K562 (cell line): ENCODE measurements around the gene ARMH3. TPM values are rescaled to one million over a fixed set of nuclear protein-coding genes. Genes with fewer than 3 reads are reported as not detected.

ENCODE experiments used
- CREB5 ChIP-seq: fragments of 250-450 bp; sonication (Bioruptor Pico); IDR thresholded peaks from 2 replicates; pipeline ENCODE4 v1.5.0; 2020; ENCODE audit warnings: mild to moderate bottlenecking
- CSDE1 ChIP-seq, 2 experiments: fragments of 450-650 bp; IDR thresholded peaks; 2 replicates each; pipeline ENCODE4 v1.6.1; 2016; ENCODE audit warnings: mild to moderate bottlenecking in 1 of 2
- CTBP1 ChIP-seq: fragments of 450-650 bp; IDR thresholded peaks from 2 replicates; pipeline ENCODE4 v1.6.1; 2016; ENCODE audit warnings: borderline replicate concordance
- E2F4 ChIP-seq: sonication (generic); formaldehyde crosslinking; IDR thresholded peaks from 2 replicates; pipeline ENCODE4 v1.8.0; 2022; ENCODE audit warnings: mild to moderate bottlenecking, low read depth, missing genetic modification reagents
- EP400 ChIP-seq: fragments of 450-650 bp; IDR thresholded peaks from 2 replicates; pipeline ENCODE4 v1.6.1; 2017; ENCODE audit warnings: antibody characterized with exemption, mild to moderate bottlenecking, moderate library complexity
- FOXJ2 ChIP-seq: fragments of 200-800 bp; sonication (Bioruptor generic); IDR thresholded peaks from 2 replicates; pipeline ENCODE4 v1.6.1; 2016; ENCODE audit warnings: missing genetic modification characterization, missing compliant biosample characterization
- GTF2B ChIP-seq: IDR thresholded peaks from 2 replicates; pipeline ENCODE4 v1.6.1; 2011; ENCODE audit not compliant: insufficient read length; ENCODE audit errors: extremely low read depth
- KLF6 ChIP-seq: fragments of 250-450 bp; sonication (Bioruptor Pico); IDR thresholded peaks from 2 replicates; pipeline ENCODE4 v1.4.0; 2020; ENCODE audit warnings: mild to moderate bottlenecking, moderate library complexity, borderline replicate concordance
- NRF1 ChIP-seq, 2 experiments: fragments of 450-650 bp; IDR thresholded peaks in 1 of 2; conservative IDR thresholded peaks in 1 of 2; 2 replicates each; pipeline ENCODE4 v1.6.1; 2014; ENCODE audit warnings: mild to moderate bottlenecking in 2 of 2
- PATZ1 ChIP-seq: fragments of 250-450 bp; sonication (Bioruptor Pico); IDR thresholded peaks from 2 replicates; pipeline ENCODE4 v1.5.0; 2020; ENCODE audit warnings: mild to moderate bottlenecking, borderline replicate concordance
- PHF8 ChIP-seq: fragments of 200-600 bp; sonication (generic); IDR thresholded peaks from 2 replicates; pipeline ENCODE4 v1.6.1; 2012; ENCODE audit warnings: mixed run types, mild to moderate bottlenecking, inconsistent platforms, low read length, moderate library complexity, borderline replicate concordance
- RFX5 ChIP-seq: IDR thresholded peaks from 2 replicates; pipeline ENCODE4 v1.6.1; 2011; ENCODE audit warnings: low read depth, mild to moderate bottlenecking, improper control_type of control experiment, low read length
- SMARCA4 ChIP-seq: fragments of 450-650 bp; IDR thresholded peaks from 2 replicates; pipeline ENCODE4 v1.6.1; 2016
- TFAM ChIP-seq: fragments of 250-450 bp; sonication (Bioruptor Pico); conservative IDR thresholded peaks from 2 replicates; pipeline ENCODE4 v1.5.0; 2021; ENCODE audit warnings: mild to moderate bottlenecking, moderate library complexity
- THAP12 ChIP-seq: fragments of 250-450 bp; sonication (Bioruptor Pico); IDR thresholded peaks from 2 replicates; pipeline ENCODE4 v1.9.0; 2021; ENCODE audit warnings: mild to moderate bottlenecking, inconsistent platforms
- ZNF212 ChIP-seq: fragments of 450-650 bp; formaldehyde crosslinking; IDR thresholded peaks from 2 replicates; pipeline ENCODE4 v1.4.0; 2020; ENCODE audit warnings: mild to moderate bottlenecking
- ZNF324 ChIP-seq: fragments of 250-450 bp; sonication (Bioruptor Pico); IDR thresholded peaks from 2 replicates; pipeline ENCODE4 v1.4.0; 2020; ENCODE audit warnings: mild to moderate bottlenecking
- ZNF696 ChIP-seq: fragments of 250-450 bp; sonication (Bioruptor Pico); conservative IDR thresholded peaks from 2 replicates; pipeline ENCODE4 v1.4.0; 2020; ENCODE audit warnings: mild to moderate bottlenecking, moderate library complexity
- polyA plus RNA-seq, 8 experiments: library from polyadenylated mRNA; depleted of rRNA in 4 of 8; stranded (reverse) in 5 of 8; unstranded in 3 of 8; fragments of >200 nt; fragmentation: Nextera tagmentation in 2 of 8; fragmentation: Illumina TruSeq in 1 of 8; extraction: Ambion mirVana in 2 of 8; extraction: Trizol in 1 of 8; gene quantifications; 2 replicates each; pipeline versions ENCODE4 v1.2.1 to v1.2.3, GENCODE V29; 2011 to 2014; ENCODE audit warnings: inconsistent platforms in 1 of 8, missing spikeins in 1 of 8
- total RNA-seq, 7 experiments: library from RNA; depleted of rRNA in 6 of 7; stranded (reverse); fragments of >200 nt in 6 of 7; fragmentation: Illumina TruSeq in 2 of 7; extraction: Trizol in 2 of 7; gene quantifications; 2 replicates each; pipeline versions ENCODE4 v1.2.1 to v1.2.3, GENCODE V29; 2011 to 2021; ENCODE audit warnings: low replicate concordance in 1 of 7

ARMH3 gene
- total and polyA plus RNA-seq, 9 of the 15 experiments (the other 6 are each of a cell fraction or from before 2014, with no cell fraction given) = 0.29 to 0.73 TPM; not detected in 7

GRCh38 chr10:102055647-102056419 lies at the start of gene ARMH3 (continued):
- TF ChIP-seq PATZ1 (CRISPR knock-in tag) (no peak), ZNF696 (CRISPR knock-in tag) (no peak), TFAM (CRISPR knock-in tag) (no peak), CREB5 (CRISPR knock-in tag) (no peak), NRF1 (conservative IDR thresholded peaks at IDR 0.05 in 1 of 2, IDR thresholded peaks at IDR 0.05 in 1 of 2) (peak; percentile 75 to 81), CTBP1 (peak; percentile 88), CSDE1 (IDR thresholded peaks at IDR 0.05) (no peak), EP400 (peak; percentile 43; the same call in 1 of the 2 replicates), ZNF324 (no peak), RFX5 (no peak), E2F4 (CRISPR knock-in tag) (no peak), THAP12 (CRISPR knock-in tag) (no peak), GTF2B (no peak), FOXJ2 (tag) (peak; percentile 66; the same call in 1 of the 2 replicates), SMARCA4 (no peak), KLF6 (CRISPR knock-in tag) (no peak), ZNF212 (CRISPR knock-in tag) (no peak), PHF8 (peak; percentile 82)
